Measurements from ENCODE around the gene NAPB. TPM values are rescaled to one million over a fixed set of nuclear protein-coding genes. Genes with fewer than 3 reads are reported as not detected.

The NAPB gene
- total and polyA plus RNA-seq, 2 of the 8 experiments (the other 6 are each of a cell fraction or from before 2014, with no cell fraction given) = 6.2 to 12.3 TPM

DNA sequence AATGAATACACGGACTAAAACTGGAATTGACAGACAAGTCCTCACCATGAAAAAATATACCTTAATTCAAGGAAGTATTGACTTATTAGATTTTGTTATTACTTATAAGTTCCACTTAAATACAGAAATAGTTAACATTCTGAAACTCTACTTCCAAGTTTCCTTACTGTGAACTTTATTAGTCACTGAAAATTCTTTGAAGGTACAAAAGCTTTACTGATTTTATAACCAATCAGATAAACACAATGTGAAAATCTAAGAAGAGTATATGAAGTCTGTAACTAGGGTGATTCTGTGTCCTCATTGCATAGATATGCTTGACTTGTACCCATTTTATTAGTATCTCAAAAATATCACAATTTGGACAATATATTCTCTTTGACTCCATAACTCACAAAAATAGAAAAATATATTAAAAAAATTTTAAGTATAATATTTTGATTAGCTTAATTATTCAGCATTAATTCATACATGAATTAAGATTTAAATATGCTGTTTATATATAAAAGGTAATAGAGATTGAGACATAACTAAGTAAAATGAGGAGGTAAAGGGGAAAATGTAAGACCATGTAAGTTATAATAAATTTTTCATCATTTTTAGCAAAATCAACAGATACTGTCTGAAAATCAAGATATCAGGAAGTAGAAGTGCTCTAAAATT, 6.6 kb downstream of the NAPB start:
- Histone ChIP-seq H4K5ac (ENCODE audit: insufficient read length, low read depth, low read length) (no peak overlapping the region), H3K9me3 (ENCODE audit: insufficient read depth in 2 of 2, low read depth in 1 of 2, low read length in 1 of 2) (no peaks in the 10 kb centered on the region), H3K27me3 (replicated peaks in 1 of 4; ENCODE audit: control insufficient read depth in 3 of 4, extremely low read depth in 1 of 4, insufficient read depth in 3 of 4, low read length in 3 of 4) (no peaks in the 10 kb centered on the region), H3K27ac (ENCODE audit: low read depth, low read length) (no peak overlapping the region), H3K79me1 (ENCODE audit: low read depth, low read length) (peaks cover 8% of the 10 kb centered on the region), H2BK120ac (replicated peaks; ENCODE audit: low read depth, low read length) (no peak overlapping the region), H2BK15ac (ENCODE audit: low read length) (no peak overlapping the region), H2AK5ac (ENCODE audit: low read depth, low read length) (no peak overlapping the region), H4K20me1 (replicated peaks in 1 of 2; ENCODE audit: control insufficient read depth in 1 of 2, insufficient read depth in 2 of 2, low read length in 2 of 2) (peaks cover 6 to 13% of the 10 kb centered on the region in 2 experiments), H2BK12ac (ENCODE audit: low read depth, low read length) (no peak overlapping the region), H4K8ac (ENCODE audit: extremely low read depth, insufficient read depth, low read length) (no peak overlapping the region), H3K23me2 (ENCODE audit: low read depth, low read length) (no peaks in the 10 kb centered on the region), H3K4ac (replicated peaks; ENCODE audit: insufficient read length, low read depth, low read length) (no peak overlapping the region), H3K18ac (ENCODE audit: extremely low read depth, low read length) (no peak overlapping the region), H3K36me3 (ENCODE audit: control insufficient read depth in 2 of 4, insufficient read depth in 4 of 4, low read length in 3 of 4) (no peaks in the 10 kb centered on the region), H2BK20ac (ENCODE audit: low read length) (no peak overlapping the region), H3K4me1 (replicated peaks in 1 of 4; ENCODE audit: control insufficient read depth in 3 of 4, insufficient read depth in 4 of 4, low read length in 3 of 4) (peaks cover 0 to 3% (median 0%) of the 10 kb centered on the region in 4 experiments; a peak in 2 of 7 replicates), H2AFZ (ENCODE audit: low read length) (no peak overlapping the region), H4K91ac (replicated peaks; ENCODE audit: insufficient read length, low read length) (no peak overlapping the region), H3K79me2 (ENCODE audit: control insufficient read depth in 1 of 2, insufficient read depth in 2 of 2, low read length in 2 of 2) (peaks cover 13 to 97% of the 10 kb centered on the region in 2 experiments; a peak in 3 of 4 replicates), H3K56ac (replicated peaks; ENCODE audit: insufficient read length, low read depth, low read length) (no peak overlapping the region), H2BK5ac (ENCODE audit: low read depth, low read length) (no peak overlapping the region), H3K14ac (ENCODE audit: insufficient read length) (no peak overlapping the region), H3K4me2 (ENCODE audit: insufficient read depth in 1 of 2, low read depth in 2 of 2, low read length in 2 of 2) (no peak overlapping the region), H3K4me3 (ENCODE audit: extremely low read depth in 1 of 4, insufficient read depth in 2 of 4, low read depth in 3 of 4, low read length in 4 of 4) (no peak overlapping the region), H3K23ac (ENCODE audit: insufficient read length) (no peak overlapping the region), H3K9ac (replicated peaks in 1 of 4; ENCODE audit: extremely low read depth in 1 of 4, low read depth in 3 of 4, low read length in 3 of 4) (no peak overlapping the region)
- 72% methylated on average over 1 of the region's 1 CpG; no CpG with 5 or more reads in 1 of the 2 experiments for whole genome bisulfite sequencing, 2 experiments (ENCODE audit: extremely low coverage in 1 of 2, insufficient coverage in 1 of 2, insufficient read length in 1 of 2, insufficient replicate concordance in 2 of 2, low coverage in 1 of 2, low lambda C conversion rate in 2 of 2, missing lambda C conversion rate in 1 of 2)
- DNase-seq (ENCODE audit: low read depth in 1 of 2, low spot score in 2 of 2) (no peak), FAIRE-seq (no peak)
- ChIA-PET CTCF (ENCODE audit: partially characterized antibody) (interaction anchor here (1.2 kb wide), 3 partner anchors 27 to 192 kb away, joined by 3 to 5 read pairs (median 4); no protein-coding TSS in a partner anchor), POLR2A (ENCODE audit: partially characterized antibody) (no interaction called here)
- TF ChIP-seq KDM5A (IDR thresholded peaks at IDR 0.05; ENCODE audit: low read length) = no peak
- no peak for TF ChIP-seq MAFK (IDR thresholded peaks at IDR 0.05; ENCODE audit: low read depth, low read length)
